Prostate gland (tissue), 2 donors: ENCODE results near the gene SREBF1.

ENCODE experiments used
- POLR2A ChIP-seq: fragments of 450-650 bp; IDR thresholded peaks from one replicate; pipeline ENCODE4 v1.6.1; 2016; ENCODE audit warnings: antibody characterized with exemption, mild to moderate bottlenecking
- POLR2AphosphoS5 ChIP-seq: sonication (generic); formaldehyde crosslinking; IDR thresholded peaks from one replicate; pipeline ENCODE4 v1.6.1; 2017; ENCODE audit warnings: antibody characterized with exemption
- TF ChIP-seq, protein P1 (sequence below), 4 experiments: fragments of 200-600 bp in 2 of 4; fragments of 450-650 bp in 2 of 4; sonication (generic) in 2 of 4; IDR thresholded peaks; 1 replicate in 3 of 4; 2 replicates in 1 of 4; pipeline ENCODE4 v1.5.1; 2016 to 2019; ENCODE audit warnings: antibody characterized with exemption in 4 of 4, mild to moderate bottlenecking in 2 of 4, moderate library complexity in 2 of 4

DNA sequence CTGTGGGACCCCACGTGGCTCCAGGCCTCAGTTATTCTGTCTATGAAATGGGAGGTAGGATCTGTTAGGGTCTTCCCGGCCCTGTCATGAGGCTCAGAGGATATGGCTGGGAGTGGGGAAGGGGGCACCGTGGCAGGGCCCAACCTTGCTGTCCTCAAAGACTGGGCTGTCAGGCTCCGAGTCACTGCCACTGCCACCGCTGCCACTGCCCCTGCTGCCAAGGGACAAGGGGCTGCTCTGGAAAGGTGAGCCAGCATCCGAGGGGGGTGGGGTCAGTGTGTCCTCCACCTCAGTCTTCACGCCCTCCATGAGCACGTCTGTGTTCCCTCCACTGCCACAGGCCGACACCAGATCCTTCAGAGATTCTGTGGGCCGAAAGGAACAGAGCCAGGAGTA, 19.2 kb downstream of the SREBF1 start:
- TF ChIP-seq POLR2A (no peak), POLR2AphosphoS5 (no peak)
- TF ChIP-seq, protein P1, sequence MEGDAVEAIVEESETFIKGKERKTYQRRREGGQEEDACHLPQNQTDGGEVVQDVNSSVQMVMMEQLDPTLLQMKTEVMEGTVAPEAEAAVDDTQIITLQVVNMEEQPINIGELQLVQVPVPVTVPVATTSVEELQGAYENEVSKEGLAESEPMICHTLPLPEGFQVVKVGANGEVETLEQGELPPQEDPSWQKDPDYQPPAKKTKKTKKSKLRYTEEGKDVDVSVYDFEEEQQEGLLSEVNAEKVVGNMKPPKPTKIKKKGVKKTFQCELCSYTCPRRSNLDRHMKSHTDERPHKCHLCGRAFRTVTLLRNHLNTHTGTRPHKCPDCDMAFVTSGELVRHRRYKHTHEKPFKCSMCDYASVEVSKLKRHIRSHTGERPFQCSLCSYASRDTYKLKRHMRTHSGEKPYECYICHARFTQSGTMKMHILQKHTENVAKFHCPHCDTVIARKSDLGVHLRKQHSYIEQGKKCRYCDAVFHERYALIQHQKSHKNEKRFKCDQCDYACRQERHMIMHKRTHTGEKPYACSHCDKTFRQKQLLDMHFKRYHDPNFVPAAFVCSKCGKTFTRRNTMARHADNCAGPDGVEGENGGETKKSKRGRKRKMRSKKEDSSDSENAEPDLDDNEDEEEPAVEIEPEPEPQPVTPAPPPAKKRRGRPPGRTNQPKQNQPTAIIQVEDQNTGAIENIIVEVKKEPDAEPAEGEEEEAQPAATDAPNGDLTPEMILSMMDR (IDR thresholded peaks at IDR 0.05): no peak
